Upper lobe of left lung (tissue), 6 donors: ENCODE data around the gene MANBA. TPM values are rescaled to one million over a fixed set of nuclear protein-coding genes. Genes with fewer than 3 reads are reported as not detected.

ENCODE experiments used
- ATAC-seq, 2 donors: fragments of 200-7000 bp; cut with Tn5 transposase; one replicate each; pipeline ENCODE4 v1.9.1; 2022; ENCODE audit warnings: mild to moderate bottlenecking in 2 of 2, moderate library complexity in 2 of 2; ENCODE audit not compliant: low FRiP score in 2 of 2
- DNase-seq, 2 donors: peaks; one replicate each; pipeline ENCODE4 v3.0.0-alpha.2; 2019 to 2020
- H3K27ac ChIP-seq, 4 donors: fragments of 200-600 bp; sonication (generic); one replicate each; pipeline ENCODE4 v1.5.1; 2016 to 2019
- H3K27me3 ChIP-seq, 4 donors: fragments of 200-600 bp; sonication (generic); one replicate each; pipeline ENCODE4 v1.5.1; 2017 to 2019
- H3K36me3 ChIP-seq, 4 donors: fragments of 200-600 bp; sonication (generic); one replicate each; pipeline ENCODE4 v1.5.1; 2016 to 2019
- H3K4me1 ChIP-seq, 4 donors: fragments of 200-600 bp; sonication (generic); one replicate each; pipeline ENCODE4 v1.5.1; 2018 to 2019
- H3K4me3 ChIP-seq, 4 donors: fragments of 200-600 bp; sonication (generic); one replicate each; pipeline ENCODE4 v1.5.1; 2017 to 2019; ENCODE audit warnings: mild to moderate bottlenecking in 2 of 4, moderate library complexity in 1 of 4
- H3K9me3 ChIP-seq, 4 donors: fragments of 200-600 bp; sonication (generic); one replicate each; pipeline ENCODE4 v1.5.1; 2018 to 2019
- CTCF ChIP-seq, 6 experiments: fragments of 450-650 bp in 4 of 6; fragments of 200-600 bp in 2 of 6; sonication (generic) in 2 of 6; IDR thresholded peaks; one replicate each; pipeline ENCODE4 v1.5.1; 2016 to 2019; ENCODE audit warnings: antibody characterized with exemption in 6 of 6
- EP300 ChIP-seq, 4 donors: sonication (generic); formaldehyde crosslinking; IDR thresholded peaks; one replicate each; pipeline ENCODE4 v1.5.1; 2017; ENCODE audit warnings: antibody characterized with exemption in 4 of 4, control low read depth in 2 of 4
- POLR2A ChIP-seq, 4 donors: fragments of 450-650 bp; IDR thresholded peaks; one replicate each; pipeline ENCODE4 v1.5.1; 2016 to 2017; ENCODE audit warnings: antibody characterized with exemption in 4 of 4, mild to moderate bottlenecking in 2 of 4
- POLR2AphosphoS5 ChIP-seq, 2 donors: sonication (generic); formaldehyde crosslinking; IDR thresholded peaks; one replicate each; pipeline ENCODE4 v1.5.1; 2017; ENCODE audit warnings: antibody characterized with exemption in 2 of 2
- WGBS, 2 donors: methylation state at CpG; one replicate each; pipeline ENCODE4 v1.1.5; 2017 to 2018; 5-methylcytosine and 5-hydroxymethylcytosine counted together
- total RNA-seq, 6 donors: library from RNA; depleted of rRNA in 4 of 6; stranded (reverse); fragments of >200 nt in 4 of 6; gene quantifications; one replicate each; pipeline versions ENCODE4 v1.1.0 to v1.2.1, GENCODE V29; 2016 to 2021
- donor health status: DM: no; HTN: no; CAD: no; lungs with moderate emphysema.
- donor health status: DM: no; HTN: yes; CAD: no; lungs with severe emphysema.

The MANBA gene
- total RNA-seq, 6 donors from 2014 or later = 47.6 to 152 (median 59.3) TPM

GRCh38 chr4:102694791-102695190 is 66.0 kb downstream of the MANBA start:
- H3K4me1 ChIP-seq = peaks cover 0 to 16% (median 4%) of the 10 kb centered on the region in 4 donors
- 92 to 97% methylated on average over 3 of the region's 3 CpGs for WGBS, 2 donors
- TF ChIP-seq CTCF (IDR thresholded peaks at IDR 0.05) (no peak), EP300 (IDR thresholded peaks at IDR 0.05) (no peak), POLR2AphosphoS5 (IDR thresholded peaks at IDR 0.05) (no peak), POLR2A (IDR thresholded peaks at IDR 0.05) (no peak)
- DNase-seq (no peak), ATAC-seq (no peak)
- peak overlapping the region in 1 of 4 donors; percentile 65 for H3K27ac ChIP-seq
- no peaks in the 10 kb centered on the region for H3K9me3 ChIP-seq
- H3K36me3 ChIP-seq = peaks cover 0 to 7% (median 0%) of the 10 kb centered on the region in 4 donors
- H3K4me3 ChIP-seq = no peak overlapping the region
- no peaks in the 10 kb centered on the region for H3K27me3 ChIP-seq

GRCh38 chr4:102693861-102694260 is 66.9 kb downstream of the MANBA start:
- no peak for TF ChIP-seq POLR2AphosphoS5 (IDR thresholded peaks at IDR 0.05)
- TF ChIP-seq POLR2A (IDR thresholded peaks at IDR 0.05) = no peak
- no peak for TF ChIP-seq EP300 (IDR thresholded peaks at IDR 0.05)
- no peak for TF ChIP-seq CTCF (IDR thresholded peaks at IDR 0.05)

GRCh38 chr4:102693262-102693850 is 67.4 kb downstream of the MANBA start:
- peaks cover 0 to 16% (median 4%) of the 10 kb centered on the region in 4 donors for H3K4me1 ChIP-seq
- ATAC-seq (peak in 1 of 2 donors; percentile 69), DNase-seq (no peak)
- no peaks in the 10 kb centered on the region for H3K9me3 ChIP-seq
- peaks cover 0 to 18% (median 0%) of the 10 kb centered on the region in 4 donors for H3K36me3 ChIP-seq
- H3K4me3 ChIP-seq = no peak overlapping the region
- WGBS, 2 donors = 41 to 63% methylated on average over 4 of the region's 4 CpGs
- H3K27ac ChIP-seq = peak overlapping the region in 3 of 4 donors; percentile 27 to 65 (median 50)
- TF ChIP-seq EP300 (IDR thresholded peaks at IDR 0.05) (no peak), POLR2A (IDR thresholded peaks at IDR 0.05) (no peak)
- no peaks in the 10 kb centered on the region for H3K27me3 ChIP-seq

More at GRCh38 chr4:102693861-102694260, 66.9 kb downstream of the MANBA start:
- peaks cover 0 to 13% (median 0%) of the 10 kb centered on the region in 4 donors for H3K36me3 ChIP-seq
- WGBS, 2 donors = 83 to 86% methylated on average over 5 of the region's 5 CpGs
- no peak overlapping the region for H3K4me3 ChIP-seq
- no peaks in the 10 kb centered on the region for H3K27me3 ChIP-seq
- no peaks in the 10 kb centered on the region for H3K9me3 ChIP-seq
- H3K4me1 ChIP-seq = peaks cover 0 to 16% (median 4%) of the 10 kb centered on the region in 4 donors
- no peak for DNase-seq
- H3K27ac ChIP-seq = peak overlapping the region in 2 of 4 donors; percentile 50 to 65
- ATAC-seq = no peak

GRCh38 chr4:102692474-102692873 is 68.3 kb downstream of the MANBA start:
- H3K27me3 ChIP-seq = no peaks in the 10 kb centered on the region
- H3K9me3 ChIP-seq = no peaks in the 10 kb centered on the region
- peaks cover 0 to 16% (median 5%) of the 10 kb centered on the region in 4 donors for H3K4me1 ChIP-seq
- peak overlapping the region in 3 of 4 donors; percentile 27 to 65 (median 50) for H3K27ac ChIP-seq
- peaks cover 0 to 19% (median 0%) of the 10 kb centered on the region in 4 donors for H3K36me3 ChIP-seq
- H3K4me3 ChIP-seq = no peak overlapping the region
- TF ChIP-seq CTCF (IDR thresholded peaks at IDR 0.05) = no peak
- no peak for TF ChIP-seq EP300 (IDR thresholded peaks at IDR 0.05)
- TF ChIP-seq POLR2AphosphoS5 (IDR thresholded peaks at IDR 0.05) = no peak
- no peak for TF ChIP-seq POLR2A (IDR thresholded peaks at IDR 0.05)
- peak in 1 of 2 donors; percentile 52 for ATAC-seq
- WGBS, 2 donors = 50 to 57% methylated on average over 3 of the region's 3 CpGs
- DNase-seq = no peak

- no peak overlapping the region for H3K4me3 ChIP-seq
- no peaks in the 10 kb centered on the region for H3K9me3 ChIP-seq
- peaks cover 0 to 7% (median 4%) of the 10 kb centered on the region in 4 donors for H3K4me1 ChIP-seq
- H3K36me3 ChIP-seq = peaks cover 0 to 17% (median 0%) of the 10 kb centered on the region in 4 donors
- no peak for TF ChIP-seq POLR2AphosphoS5 (IDR thresholded peaks at IDR 0.05)
- no peak for TF ChIP-seq CTCF (IDR thresholded peaks at IDR 0.05)
- TF ChIP-seq POLR2A (IDR thresholded peaks at IDR 0.05) = no peak
- no peak for TF ChIP-seq EP300 (IDR thresholded peaks at IDR 0.05)
- ATAC-seq = no peak
- DNase-seq = peak in 1 of 2 donors; percentile 6
- peak overlapping the region in 1 of 4 donors; percentile 9 for H3K27ac ChIP-seq
- H3K27me3 ChIP-seq = no peaks in the 10 kb centered on the region
- 89 to 92% methylated on average over 7 of the region's 7 CpGs for WGBS, 2 donors
Observed at GRCh38 chr4:102687982-102688433, 72.8 kb downstream of the MANBA start.
